GM12892 (cell line): ENCODE results near the gene AGBL2.
"Not testable (repeated sequence)": the region's sequence is repeated elsewhere in the genome, so short reads cannot be mapped to it uniquely, and the experiment has no call there.

ENCODE experiments used
- POLR2A ChIP-seq: IDR thresholded peaks from 2 replicates; pipeline ENCODE4 v1.6.1; 2011; ENCODE audit warnings: low read depth, low read length, control low read depth
- POLR2AphosphoS5 ChIP-seq: IDR thresholded peaks from 2 replicates; pipeline ENCODE4 v1.6.1; 2011; ENCODE audit warnings: low read depth, low read length, control low read depth
- TAF1 ChIP-seq: IDR thresholded peaks from 2 replicates; pipeline ENCODE4 v1.6.1; 2011; ENCODE audit warnings: low read depth, mild to moderate bottlenecking, control low read depth, low read length, borderline replicate concordance

- TF ChIP-seq POLR2A, TAF1, POLR2AphosphoS5: not testable (repeated sequence)
Observed at GRCh38 chr11:47742494-47742893, 27.3 kb upstream of the AGBL2 start.
